ENCODE measurements around the gene PDZD2. TPM values are rescaled to one million over a fixed set of nuclear protein-coding genes. Genes with fewer than 3 reads are reported as not detected.

PDZD2 gene
- total RNA-seq, 4 donors from 2014 or later: 2.8 to 5.3 (median 4.0) TPM

GRCh38 chr5:32089146-32090000 lies 450.4 kb downstream of the PDZD2 start:
- Histone ChIP-seq H3K27me3 (no peaks in the 10 kb centered on the region), H3K4me3 (no peak overlapping the region), H3K9me3 (no peaks in the 10 kb centered on the region), H3K27ac (no peak overlapping the region), H3K4me1 (peaks cover 10% of the 10 kb centered on the region in 2 donors), H3K36me3 (no peaks in the 10 kb centered on the region)
- intact Hi-C loops (cut with DNase I; ENCODE audit: low total_unique reads) (no loop called here), in situ Hi-C loops (cut with MboI; ENCODE audit: low sequenced_read_pairs in 4 of 4) (loop anchor here in 1 of 4 donors (25.0 kb wide), 1 partner anchor 502 kb away; no protein-coding TSS in a partner anchor)
- no peak for ATAC-seq
- no peak for DNase-seq
- TF ChIP-seq, protein P1, sequence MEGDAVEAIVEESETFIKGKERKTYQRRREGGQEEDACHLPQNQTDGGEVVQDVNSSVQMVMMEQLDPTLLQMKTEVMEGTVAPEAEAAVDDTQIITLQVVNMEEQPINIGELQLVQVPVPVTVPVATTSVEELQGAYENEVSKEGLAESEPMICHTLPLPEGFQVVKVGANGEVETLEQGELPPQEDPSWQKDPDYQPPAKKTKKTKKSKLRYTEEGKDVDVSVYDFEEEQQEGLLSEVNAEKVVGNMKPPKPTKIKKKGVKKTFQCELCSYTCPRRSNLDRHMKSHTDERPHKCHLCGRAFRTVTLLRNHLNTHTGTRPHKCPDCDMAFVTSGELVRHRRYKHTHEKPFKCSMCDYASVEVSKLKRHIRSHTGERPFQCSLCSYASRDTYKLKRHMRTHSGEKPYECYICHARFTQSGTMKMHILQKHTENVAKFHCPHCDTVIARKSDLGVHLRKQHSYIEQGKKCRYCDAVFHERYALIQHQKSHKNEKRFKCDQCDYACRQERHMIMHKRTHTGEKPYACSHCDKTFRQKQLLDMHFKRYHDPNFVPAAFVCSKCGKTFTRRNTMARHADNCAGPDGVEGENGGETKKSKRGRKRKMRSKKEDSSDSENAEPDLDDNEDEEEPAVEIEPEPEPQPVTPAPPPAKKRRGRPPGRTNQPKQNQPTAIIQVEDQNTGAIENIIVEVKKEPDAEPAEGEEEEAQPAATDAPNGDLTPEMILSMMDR (IDR thresholded peaks at IDR 0.05 in 4 of 5, conservative IDR thresholded peaks at IDR 0.05 in 1 of 5): no peak
- no peak for TF ChIP-seq POLR2A (IDR thresholded peaks at IDR 0.05)

DNA sequence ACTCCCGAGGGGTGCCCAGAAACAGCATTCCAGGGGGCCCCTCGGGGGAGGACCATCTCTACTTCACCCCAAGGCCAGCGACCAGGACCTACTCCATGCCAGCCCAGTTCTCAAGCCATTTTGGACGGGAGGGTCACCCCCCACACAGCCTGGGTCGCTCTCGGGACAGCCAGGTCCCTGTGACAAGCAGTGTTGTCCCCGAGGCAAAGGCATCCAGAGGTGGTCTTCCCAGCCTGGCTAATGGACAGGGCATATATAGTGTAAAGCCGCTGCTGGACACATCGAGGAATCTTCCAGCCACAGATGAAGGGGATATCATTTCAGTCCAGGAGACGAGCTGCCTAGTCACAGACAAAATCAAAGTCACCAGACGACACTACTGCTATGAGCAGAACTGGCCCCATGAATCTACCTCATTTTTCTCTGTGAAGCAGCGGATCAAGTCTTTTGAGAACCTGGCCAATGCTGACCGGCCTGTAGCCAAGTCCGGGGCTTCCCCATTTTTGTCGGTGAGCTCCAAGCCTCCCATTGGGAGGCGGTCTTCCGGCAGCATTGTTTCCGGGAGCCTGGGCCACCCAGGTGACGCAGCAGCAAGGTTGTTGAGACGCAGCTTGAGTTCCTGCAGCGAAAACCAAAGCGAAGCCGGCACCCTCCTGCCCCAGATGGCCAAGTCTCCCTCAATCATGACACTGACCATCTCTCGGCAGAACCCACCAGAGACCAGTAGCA lies 451.3 kb downstream of the PDZD2 start:
- no peaks in the 10 kb centered on the region for H3K36me3 ChIP-seq
- TF ChIP-seq POLR2A (IDR thresholded peaks at IDR 0.05): no peak
- TF ChIP-seq, protein P1 (IDR thresholded peaks at IDR 0.05 in 4 of 5, conservative IDR thresholded peaks at IDR 0.05 in 1 of 5): no peak
- intact Hi-C loops (cut with DNase I; ENCODE audit: low total_unique reads): loop anchor here (5.0 kb wide), 1 partner anchor 558 kb away; the partner anchor contains the start of genes C5orf22 and DROSHA
- H3K4me1 ChIP-seq: peaks cover 11 to 13% of the 10 kb centered on the region in 2 donors
- ATAC-seq (no peak), DNase-seq (no peak)
- H3K27ac ChIP-seq: no peak overlapping the region
- H3K4me3 ChIP-seq: no peak overlapping the region
- no peaks in the 10 kb centered on the region for H3K9me3 ChIP-seq
- no peaks in the 10 kb centered on the region for H3K27me3 ChIP-seq
- in situ Hi-C loops (cut with MboI; ENCODE audit: low sequenced_read_pairs in 4 of 4): loop anchor here (5.0 to 25.0 kb wide), 4 partner anchors 265 to 505 kb away; no protein-coding TSS in a partner anchor

DNA sequence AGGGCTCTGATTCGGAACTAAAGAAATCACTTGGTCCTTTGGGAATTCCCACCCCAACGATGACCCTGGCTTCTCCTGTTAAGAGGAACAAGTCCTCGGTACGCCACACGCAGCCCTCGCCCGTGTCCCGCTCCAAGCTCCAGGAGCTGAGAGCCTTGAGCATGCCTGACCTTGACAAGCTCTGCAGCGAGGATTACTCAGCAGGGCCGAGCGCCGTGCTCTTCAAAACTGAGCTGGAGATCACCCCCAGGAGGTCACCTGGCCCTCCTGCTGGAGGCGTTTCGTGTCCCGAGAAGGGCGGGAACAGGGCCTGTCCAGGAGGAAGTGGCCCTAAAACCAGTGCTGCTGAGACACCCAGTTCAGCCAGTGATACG lies 451.8 kb downstream of the PDZD2 start:
- ATAC-seq: no peak
- no peaks in the 10 kb centered on the region for H3K27me3 ChIP-seq
- intact Hi-C loops (cut with DNase I; ENCODE audit: low total_unique reads) (loop anchor here (5.0 kb wide), 1 partner anchor 558 kb away; the partner anchor contains the start of genes C5orf22 and DROSHA), in situ Hi-C loops (cut with MboI; ENCODE audit: low sequenced_read_pairs in 4 of 4) (loop anchor here (5.0 to 25.0 kb wide), 4 partner anchors 266 to 506 kb away; no protein-coding TSS in a partner anchor)
- H3K4me3 ChIP-seq: no peak overlapping the region
- H3K4me1 ChIP-seq: peaks cover 15 to 17% of the 10 kb centered on the region in 2 donors
- no peaks in the 10 kb centered on the region for H3K9me3 ChIP-seq
- H3K27ac ChIP-seq: no peak overlapping the region
- no peaks in the 10 kb centered on the region for H3K36me3 ChIP-seq
- TF ChIP-seq, protein P1 (IDR thresholded peaks at IDR 0.05 in 4 of 5, conservative IDR thresholded peaks at IDR 0.05 in 1 of 5): no peak
- TF ChIP-seq POLR2A (IDR thresholded peaks at IDR 0.05): no peak
- DNase-seq: no peak

GRCh38 chr5:32092938-32093812 lies 454.2 kb downstream of the PDZD2 start:
- DNase-seq (peak; percentile 54 to 58), ATAC-seq (peak; percentile 72 to 90)
- Histone ChIP-seq H3K4me3 (no peak overlapping the region), H3K4me1 (peaks cover 15 to 17% of the 10 kb centered on the region in 2 donors), H3K27ac (no peak overlapping the region), H3K36me3 (no peaks in the 10 kb centered on the region), H3K27me3 (no peaks in the 10 kb centered on the region), H3K9me3 (no peaks in the 10 kb centered on the region)
- in situ Hi-C loops (cut with MboI; ENCODE audit: low sequenced_read_pairs in 4 of 4) (loop anchor here (5.0 to 25.0 kb wide), 4 partner anchors 268 to 508 kb away; no protein-coding TSS in a partner anchor), intact Hi-C loops (cut with DNase I; ENCODE audit: low total_unique reads) (loop anchor here (1.0 to 5.0 kb wide), 3 partner anchors 268 to 561 kb away; partner anchors contain the start of genes C5orf22 and DROSHA)
- TF ChIP-seq, protein P1 (IDR thresholded peaks at IDR 0.05 in 4 of 5, conservative IDR thresholded peaks at IDR 0.05 in 1 of 5): peak; percentile 64 to 77 (median 76)
- no peak for TF ChIP-seq POLR2A (IDR thresholded peaks at IDR 0.05)

All from gastrocnemius medialis (tissue), 4 donors.